HG02642 (cell line): ENCODE measurements around the gene PF4V1.

ENCODE experiments used
- ATAC-seq: cut with Tn5 transposase; IDR thresholded peaks from one replicate; pipeline ENCODE4 v1.9.1; 2021; ENCODE audit warnings: mild to moderate bottlenecking; ENCODE audit not compliant: unreplicated experiment, poor library complexity

Gene PF4V1

GRCh38 chr4:73853246-73853704, at the start of gene PF4V1:
Gene PF4V1 (plus strand): TSS chr4:73853296. CDS start chr4:73853363, 67 bp downstream.
- ATAC-seq: no peak

- no peak for ATAC-seq
Measured at GRCh38 chr4:73810191-73810590, 42.9 kb upstream of the PF4V1 start.

GRCh38 chr4:73811841-73812240, 41.3 kb upstream of the PF4V1 start:
- ATAC-seq: no peak

- no peak for ATAC-seq
Measured at GRCh38 chr4:73814679-73815078, 38.4 kb upstream of the PF4V1 start.

- no peak for ATAC-seq
Measured at GRCh38 chr4:73815145-73815544, 38.0 kb upstream of the PF4V1 start.

- ATAC-seq: no peak
Measured at GRCh38 chr4:73816814-73817213, 36.3 kb upstream of the PF4V1 start.

- no peak for ATAC-seq
Measured at GRCh38 chr4:73817341-73817740, 35.8 kb upstream of the PF4V1 start.

GRCh38 chr4:73821325-73821724, 31.8 kb upstream of the PF4V1 start:
- no peak for ATAC-seq

GRCh38 chr4:73822389-73822788, 30.7 kb upstream of the PF4V1 start:
- no peak for ATAC-seq

GRCh38 chr4:73822812-73823504, 30.1 kb upstream of the PF4V1 start:
- ATAC-seq: no peak

- no peak for ATAC-seq
Measured at GRCh38 chr4:73823760-73824159, 29.3 kb upstream of the PF4V1 start.

GRCh38 chr4:73828956-73829355, 24.1 kb upstream of the PF4V1 start:
- no peak for ATAC-seq

GRCh38 chr4:73831569-73831968, 21.5 kb upstream of the PF4V1 start:
- no peak for ATAC-seq

- no peak for ATAC-seq
Measured at GRCh38 chr4:73832651-73833237, 20.4 kb upstream of the PF4V1 start.

- no peak for ATAC-seq
Measured at GRCh38 chr4:73836373-73837279, 16.5 kb upstream of the PF4V1 start, which contains the start of gene CXCL6. Gene CXCL6 (plus strand): TSS chr4:73836678. CDS start chr4:73836751, 73 bp downstream.

- no peak for ATAC-seq
Measured at GRCh38 chr4:73839071-73839470, 14.0 kb upstream of the PF4V1 start.

- ATAC-seq: no peak
Measured at GRCh38 chr4:73839715-73840114, 13.4 kb upstream of the PF4V1 start.

- no peak for ATAC-seq
Measured at GRCh38 chr4:73841243-73841925, 11.7 kb upstream of the PF4V1 start.

- no peak for ATAC-seq
Measured at GRCh38 chr4:73842696-73843095, 10.4 kb upstream of the PF4V1 start.

GRCh38 chr4:73843369-73843768, 9.7 kb upstream of the PF4V1 start:
- ATAC-seq: no peak
